GM12864 (cell line): ENCODE data around the gene PTRH2.
A peak's percentile ranks its signal among the peaks of the same experiment; 100 is the strongest.

ENCODE experiments used
- DNase-seq: peaks from one replicate; pipeline ENCODE4 v3.0.0-alpha.2; 2011; ENCODE audit warnings: low read depth
- H3K4me3 ChIP-seq: 2 replicates; pipeline ENCODE4 v1.5.1; 2011; ENCODE audit warnings: mild to moderate bottlenecking, low read depth, low read length, control low read depth
- TF ChIP-seq, protein P1 (sequence below): IDR thresholded peaks from 2 replicates; pipeline ENCODE4 v1.5.1; 2011; ENCODE audit warnings: low read depth, mild to moderate bottlenecking, moderate library complexity, low read length, control low read depth, inconsistent platforms; ENCODE audit errors: missing control alignments

Gene PTRH2

DNA sequence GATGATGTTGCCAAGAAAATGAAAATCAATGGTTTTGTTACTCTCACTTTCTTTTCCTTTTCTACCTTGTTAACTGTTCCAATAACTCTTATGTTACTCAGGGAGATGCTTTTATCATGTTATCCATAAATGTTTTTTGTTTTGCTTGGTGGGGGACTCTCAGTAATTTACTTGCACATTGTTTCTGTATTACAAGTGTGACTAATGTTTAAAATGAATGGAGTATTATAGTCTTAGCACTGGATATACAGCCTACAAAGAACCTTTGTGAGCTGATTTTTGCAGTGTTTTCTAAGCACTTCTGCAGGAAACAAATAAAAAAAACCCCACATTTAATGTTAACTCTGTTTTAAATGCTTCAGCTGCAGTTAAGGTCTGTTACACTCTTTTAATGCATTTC, 12.3 kb upstream of the PTRH2 start:
- H3K4me3 ChIP-seq, result no peak overlapping the region
- TF ChIP-seq, protein P1, sequence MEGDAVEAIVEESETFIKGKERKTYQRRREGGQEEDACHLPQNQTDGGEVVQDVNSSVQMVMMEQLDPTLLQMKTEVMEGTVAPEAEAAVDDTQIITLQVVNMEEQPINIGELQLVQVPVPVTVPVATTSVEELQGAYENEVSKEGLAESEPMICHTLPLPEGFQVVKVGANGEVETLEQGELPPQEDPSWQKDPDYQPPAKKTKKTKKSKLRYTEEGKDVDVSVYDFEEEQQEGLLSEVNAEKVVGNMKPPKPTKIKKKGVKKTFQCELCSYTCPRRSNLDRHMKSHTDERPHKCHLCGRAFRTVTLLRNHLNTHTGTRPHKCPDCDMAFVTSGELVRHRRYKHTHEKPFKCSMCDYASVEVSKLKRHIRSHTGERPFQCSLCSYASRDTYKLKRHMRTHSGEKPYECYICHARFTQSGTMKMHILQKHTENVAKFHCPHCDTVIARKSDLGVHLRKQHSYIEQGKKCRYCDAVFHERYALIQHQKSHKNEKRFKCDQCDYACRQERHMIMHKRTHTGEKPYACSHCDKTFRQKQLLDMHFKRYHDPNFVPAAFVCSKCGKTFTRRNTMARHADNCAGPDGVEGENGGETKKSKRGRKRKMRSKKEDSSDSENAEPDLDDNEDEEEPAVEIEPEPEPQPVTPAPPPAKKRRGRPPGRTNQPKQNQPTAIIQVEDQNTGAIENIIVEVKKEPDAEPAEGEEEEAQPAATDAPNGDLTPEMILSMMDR, result no peak
- DNase-seq, result no peak

DNA sequence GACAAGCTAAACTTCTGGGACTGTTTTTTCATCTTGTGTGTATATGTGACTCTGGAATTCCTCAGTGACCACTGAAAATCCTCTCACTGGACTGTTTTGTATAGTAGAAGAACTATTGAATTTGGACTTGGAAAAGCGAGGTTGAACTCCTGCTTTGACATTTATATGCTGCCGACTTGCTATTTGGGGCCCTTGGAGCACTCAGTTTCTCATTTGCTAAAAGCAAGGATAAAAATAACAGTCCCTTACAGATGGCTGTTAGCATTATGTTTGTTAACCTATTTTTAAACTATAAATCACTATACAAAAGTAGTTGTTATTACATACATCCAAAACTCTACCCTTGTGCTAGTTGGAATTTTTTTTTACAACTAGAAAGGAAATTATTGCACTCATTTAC, 9.2 kb upstream of the PTRH2 start:
- no peak for DNase-seq
- H3K4me3 ChIP-seq, result no peak overlapping the region
- TF ChIP-seq, protein P1, result no peak

DNA sequence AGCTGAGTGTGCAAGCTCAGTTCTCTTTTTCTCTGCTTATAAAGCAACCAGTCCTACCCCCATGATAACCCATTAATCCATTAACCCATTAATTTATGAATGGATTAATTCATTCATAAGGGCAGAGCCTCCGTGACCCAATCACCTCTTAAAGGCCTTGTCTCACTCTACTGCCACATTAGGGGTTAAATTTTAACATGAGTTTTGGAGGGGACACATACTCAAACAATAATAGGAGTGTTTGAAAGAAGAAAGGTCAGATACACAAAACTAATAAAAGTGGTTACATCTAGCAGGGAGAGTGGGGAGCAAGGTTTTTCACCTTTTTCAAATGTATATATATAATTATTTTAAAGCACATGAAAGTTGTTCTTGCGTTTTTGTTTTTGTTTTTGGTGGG, 7.0 kb upstream of the PTRH2 start:
- no peak overlapping the region for H3K4me3 ChIP-seq
- DNase-seq, result no peak
- TF ChIP-seq, protein P1, result no peak

DNA sequence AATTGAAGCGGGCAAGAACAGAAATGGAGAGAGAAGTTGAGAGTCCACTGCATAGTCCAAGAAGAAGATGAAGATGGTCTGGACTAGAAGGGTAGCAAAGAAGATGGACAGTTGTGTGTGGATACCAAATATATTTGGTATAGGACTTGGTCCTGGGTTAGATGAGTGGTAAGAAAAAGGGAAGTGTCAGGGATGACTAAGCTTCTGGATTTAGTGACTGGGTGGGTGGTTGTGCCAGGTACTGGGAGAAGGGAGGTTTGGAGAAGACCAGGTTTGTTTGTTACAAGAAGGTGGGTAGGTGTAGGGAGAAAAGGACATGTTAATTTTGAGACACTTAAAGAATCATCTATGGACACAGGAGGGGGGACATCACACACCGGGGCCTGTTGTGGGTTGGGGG, 5.6 kb upstream of the PTRH2 start:
- TF ChIP-seq, protein P1, result no peak
- DNase-seq, result no peak
- H3K4me3 ChIP-seq, result no peak overlapping the region

DNA sequence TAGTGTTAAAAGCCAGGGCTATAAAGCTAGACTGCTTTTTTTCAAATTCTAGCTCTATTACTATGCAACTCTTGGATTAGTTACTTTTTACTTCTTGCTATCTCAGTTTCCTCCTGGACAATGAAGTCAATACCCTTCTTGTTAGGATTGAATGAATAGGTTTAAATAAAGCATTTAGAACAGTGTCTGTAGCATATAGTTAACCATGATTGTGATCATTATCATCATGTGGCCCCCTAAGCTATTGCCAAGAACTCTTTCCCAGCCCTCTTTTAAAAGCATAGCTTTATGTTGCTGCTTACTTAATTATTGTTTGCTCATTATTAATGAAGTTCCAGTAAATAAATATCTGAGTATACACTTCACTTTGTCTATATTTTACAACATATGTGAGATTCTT, 4.7 kb upstream of the PTRH2 start:
- TF ChIP-seq, protein P1, result no peak
- H3K4me3 ChIP-seq, result no peak overlapping the region
- no peak for DNase-seq

DNA sequence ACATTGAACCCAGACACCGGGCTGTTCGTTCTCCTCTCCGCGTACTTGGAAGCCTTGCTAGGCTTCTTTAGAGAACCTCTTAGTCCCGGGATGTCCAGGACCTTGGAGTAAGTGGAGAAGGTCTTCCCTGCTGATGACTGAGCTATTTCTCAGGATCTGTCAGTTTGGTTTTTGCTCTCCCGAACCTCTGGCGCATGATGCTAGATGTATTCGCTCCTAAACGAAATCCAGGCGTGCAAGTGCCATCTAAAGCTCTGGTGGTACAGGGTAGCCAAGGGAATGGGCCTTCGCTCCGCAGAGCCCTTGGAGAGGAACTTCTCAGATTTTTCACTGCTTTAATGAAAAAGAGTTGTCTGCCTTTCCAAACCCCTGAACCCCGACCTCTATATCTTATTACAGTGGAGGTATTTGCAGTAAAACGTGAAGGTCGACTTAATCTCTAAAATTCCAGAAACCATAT, 771 bp upstream of the PTRH2 start:
- H3K4me3 ChIP-seq, result peak overlapping the region; percentile 88
- DNase-seq, result no peak
- TF ChIP-seq, protein P1, result no peak

DNA sequence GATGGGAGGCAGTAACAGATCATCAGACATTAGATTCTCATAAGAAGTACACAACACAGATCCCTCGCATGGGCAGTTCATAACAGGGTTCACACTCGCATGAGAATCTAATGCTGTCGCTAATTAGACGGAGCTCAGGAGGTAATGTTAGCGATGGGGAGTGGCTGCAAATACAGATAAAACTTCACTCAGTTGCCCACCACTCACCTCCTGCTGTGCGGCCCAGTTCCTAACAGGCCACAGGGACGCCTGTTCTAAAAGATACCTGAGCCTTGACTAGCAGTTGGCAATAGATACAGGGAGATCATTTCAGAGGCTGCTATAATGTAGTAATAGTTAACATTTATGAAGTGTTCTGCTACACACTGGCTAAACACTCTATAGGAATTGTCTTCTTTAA, 4.9 kb downstream of the PTRH2 start:
- DNase-seq, result no peak
- TF ChIP-seq, protein P1, result no peak

More for the DNA sequence above, 4.9 kb downstream of the PTRH2 start:
- H3K4me3 ChIP-seq, result no peak overlapping the region
